Activated B cell treated with CpG ODN at 0.5 μM for 24 hours (primary cell): Measurements from ENCODE around the gene TRPT1. TPM values are rescaled to one million over a fixed set of nuclear protein-coding genes. Genes with fewer than 3 reads are reported as not detected.
A peak's percentile ranks its signal among the peaks of the same experiment; 100 is the strongest.

Experiments used
- ATAC-seq: fragments of 200-7000 bp; cut with Tn5 transposase; one replicate; pipeline ENCODE4 v1.10.0; 2021; ENCODE audit warnings: low read depth, mild to moderate bottlenecking, moderate library complexity
- CTCF ChIA-PET: fragments of 350-600 bp; sonication (Branson Sonifier 250); formaldehyde crosslinking; loops from one replicate; lab custom pipeline; 2021; ENCODE audit warnings: antibody characterized with exemption; lab: Charles Lee
- POLR2A ChIA-PET: fragments of 350-600 bp; sonication (Branson Sonifier 250); formaldehyde crosslinking; loops from one replicate; lab custom pipeline; 2021; ENCODE audit warnings: antibody characterized with exemption; lab: Charles Lee
- DNase-seq: peaks from one replicate; pipeline ENCODE4 v3.0.0; 2022
- H3K27ac Mint-ChIP-seq: one replicate; pipeline ENCODE4 v1.8.0; 2020; ENCODE audit warnings: mixed read lengths
- H3K27me3 Mint-ChIP-seq: one replicate; pipeline ENCODE4 v1.8.0; 2021; ENCODE audit warnings: mixed read lengths
- H3K36me3 Mint-ChIP-seq: one replicate; pipeline ENCODE4 v1.8.0; 2021; ENCODE audit warnings: low read depth, mixed read lengths
- H3K4me1 Mint-ChIP-seq: one replicate; pipeline ENCODE4 v1.8.0; 2021; ENCODE audit warnings: mixed read lengths
- H3K4me3 Mint-ChIP-seq: one replicate; pipeline ENCODE4 v1.8.0; 2020; ENCODE audit warnings: mild to moderate bottlenecking, mixed read lengths
- H3K9me3 Mint-ChIP-seq: one replicate; pipeline ENCODE4 v1.8.0; 2020; ENCODE audit warnings: mixed read lengths
- intact Hi-C: fragments of 100-400 bp; cut with micrococcal nuclease; formaldehyde crosslinking; loops from one replicate; pipeline ENCODE4 v1.15.1; 2024
- total RNA-seq: library from RNA; stranded (reverse); gene quantifications from 2 replicates; pipeline ENCODE4 v1.2.3, GENCODE V29; 2022
- TF ChIP-seq, protein P1 (sequence below): fragments of 200-600 bp; IDR thresholded peaks from one replicate; pipeline ENCODE4 v1.8.0; 2022; ENCODE audit warnings: antibody characterized with exemption, mild to moderate bottlenecking

Gene TRPT1
- total RNA-seq, 1 donor from 2014 or later, result 50.6 TPM

GRCh38 chr11:64233913-64234586 is 8.1 kb upstream of the TRPT1 start, which contains the start of gene VEGFB:
TSS of gene VEGFB (plus strand) at chr11:64234584. CDS start at chr11:64234834, 250 bp downstream.
- Mint-ChIP-seq H3K4me1 (peaks cover 75% of the 10 kb centered on the region), H3K4me3 (peak within 1 kb of the TSS; percentile 90), H3K27ac (peak within 1 kb of the TSS; percentile 93), H3K36me3 (peaks cover 27% of the 10 kb centered on the region), H3K9me3 (no peaks in the 10 kb centered on the region), H3K27me3 (no peaks in the 10 kb centered on the region)
- TF ChIP-seq, protein P1, sequence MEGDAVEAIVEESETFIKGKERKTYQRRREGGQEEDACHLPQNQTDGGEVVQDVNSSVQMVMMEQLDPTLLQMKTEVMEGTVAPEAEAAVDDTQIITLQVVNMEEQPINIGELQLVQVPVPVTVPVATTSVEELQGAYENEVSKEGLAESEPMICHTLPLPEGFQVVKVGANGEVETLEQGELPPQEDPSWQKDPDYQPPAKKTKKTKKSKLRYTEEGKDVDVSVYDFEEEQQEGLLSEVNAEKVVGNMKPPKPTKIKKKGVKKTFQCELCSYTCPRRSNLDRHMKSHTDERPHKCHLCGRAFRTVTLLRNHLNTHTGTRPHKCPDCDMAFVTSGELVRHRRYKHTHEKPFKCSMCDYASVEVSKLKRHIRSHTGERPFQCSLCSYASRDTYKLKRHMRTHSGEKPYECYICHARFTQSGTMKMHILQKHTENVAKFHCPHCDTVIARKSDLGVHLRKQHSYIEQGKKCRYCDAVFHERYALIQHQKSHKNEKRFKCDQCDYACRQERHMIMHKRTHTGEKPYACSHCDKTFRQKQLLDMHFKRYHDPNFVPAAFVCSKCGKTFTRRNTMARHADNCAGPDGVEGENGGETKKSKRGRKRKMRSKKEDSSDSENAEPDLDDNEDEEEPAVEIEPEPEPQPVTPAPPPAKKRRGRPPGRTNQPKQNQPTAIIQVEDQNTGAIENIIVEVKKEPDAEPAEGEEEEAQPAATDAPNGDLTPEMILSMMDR, result no peak
- DNase-seq (peak; percentile 65), ATAC-seq (peak; percentile 49)
- intact Hi-C loops, result loop anchor here (1.0 to 5.0 kb wide), 3 partner anchors 17 to 297 kb away; partner anchors contain the start of genes NAA40, PLCB3, PRDX5 and TRMT112
- CTCF ChIA-PET, result interaction anchor here (1.3 kb wide), 1 partner anchor 70 kb away, joined by 5 read pairs; no protein-coding TSS in a partner anchor
- POLR2A ChIA-PET, result interaction anchor here (0.6 to 12.7 kb wide), 7 partner anchors 8 to 37 kb away, joined by 3 to 191 read pairs (median 3); partner anchors contain the start of genes FERMT3, NUDT22 and TRPT1

- no peaks in the 10 kb centered on the region for H3K27me3 Mint-ChIP-seq
- intact Hi-C loops, result loop anchor here (5.0 kb wide), 2 partner anchors 84 to 296 kb away; partner anchors contain the start of genes NAA40, PRDX5 and TRMT112
- peak overlapping the region; percentile 37 for H3K27ac Mint-ChIP-seq
- H3K36me3 Mint-ChIP-seq, result peaks cover 18% of the 10 kb centered on the region
- no peak for DNase-seq
- peaks cover 70% of the 10 kb centered on the region for H3K4me1 Mint-ChIP-seq
- no peak for ATAC-seq
- H3K9me3 Mint-ChIP-seq, result no peaks in the 10 kb centered on the region
- CTCF ChIA-PET, result interaction anchor here (0.6 to 1.6 kb wide), 3 partner anchors 13 to 72 kb away, joined by 3 to 5 read pairs (median 3); partner anchors contain the start of gene PPP1R14B
- H3K4me3 Mint-ChIP-seq, result peak overlapping the region; percentile 66
- POLR2A ChIA-PET, result interaction anchor here (0.5 to 12.7 kb wide), 6 partner anchors 8 to 47 kb away, joined by 3 to 191 read pairs (median 4); partner anchors contain the start of genes FERMT3, FKBP2 and STIP1
- TF ChIP-seq, protein P1, result no peak
Observed at GRCh38 chr11:64232967-64233315, 7.0 kb upstream of the TRPT1 start.

- Mint-ChIP-seq H3K36me3 (peaks cover 12% of the 10 kb centered on the region), H3K27me3 (no peaks in the 10 kb centered on the region), H3K9me3 (no peaks in the 10 kb centered on the region), H3K4me3 (peak overlapping the region; percentile 91), H3K27ac (peak overlapping the region; percentile 63), H3K4me1 (peaks cover 69% of the 10 kb centered on the region)
- ATAC-seq, result no peak
- ChIA-PET POLR2A (interaction anchor here (0.5 to 12.7 kb wide), 4 partner anchors 9 to 24 kb away, joined by 3 to 191 read pairs (median 32); partner anchors contain the start of genes FERMT3 and FKBP2), CTCF (interaction anchor here (0.6 to 1.6 kb wide), 3 partner anchors 14 to 72 kb away, joined by 3 read pairs; partner anchors contain the start of gene PPP1R14B)
- no peak for DNase-seq
- intact Hi-C loops, result loop anchor here (5.0 kb wide), 2 partner anchors 85 to 295 kb away; partner anchors contain the start of genes NAA40, PRDX5 and TRMT112
- TF ChIP-seq, protein P1, result no peak
Observed at GRCh38 chr11:64232182-64232966, 6.4 kb upstream of the TRPT1 start.

DNA sequence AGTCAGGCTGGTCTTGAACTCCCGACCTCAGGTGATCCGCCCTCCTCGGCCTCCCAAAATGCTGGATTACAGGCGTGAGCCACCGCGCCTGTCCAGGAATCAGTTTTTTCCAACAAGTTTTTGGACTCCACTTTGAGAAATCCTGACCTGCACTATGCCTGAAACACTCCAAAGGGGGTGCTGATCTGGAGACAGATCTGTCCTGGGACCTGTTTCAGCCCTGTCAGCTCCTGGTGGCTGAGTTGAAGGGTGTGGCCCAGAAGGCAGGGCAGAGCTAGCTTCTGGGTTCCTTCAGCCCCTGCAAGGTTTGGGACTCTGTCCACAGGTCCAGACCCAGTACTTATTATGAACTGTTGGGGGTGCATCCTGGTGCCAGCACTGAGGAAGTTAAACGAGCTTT is 5.6 kb upstream of the TRPT1 start:
- POLR2A ChIA-PET, result interaction anchor here (0.7 to 12.7 kb wide), 6 partner anchors 10 to 111 kb away, joined by 3 to 191 read pairs (median 4); partner anchors contain the start of genes FERMT3, FKBP2 and PLCB3
- Mint-ChIP-seq H3K4me1 (peaks cover 69% of the 10 kb centered on the region), H3K27me3 (no peaks in the 10 kb centered on the region), H3K27ac (peak overlapping the region; percentile 63), H3K9me3 (no peaks in the 10 kb centered on the region), H3K36me3 (peaks cover 5% of the 10 kb centered on the region), H3K4me3 (peak overlapping the region; percentile 91)
- TF ChIP-seq, protein P1, result no peak
- DNase-seq (no peak), ATAC-seq (no peak)
- intact Hi-C loops, result loop anchor here (5.0 kb wide), 2 partner anchors 86 to 294 kb away; partner anchors contain the start of genes NAA40, PRDX5 and TRMT112
- CTCF ChIA-PET, result interaction anchor here (1.2 kb wide), 1 partner anchor 73 kb away, joined by 3 read pairs; no protein-coding TSS in a partner anchor
